ENCODE measurements around the gene MORF4L1. TPM values are rescaled to one million over a fixed set of nuclear protein-coding genes. Genes with fewer than 3 reads are reported as not detected.

The MORF4L1 gene, protein sequence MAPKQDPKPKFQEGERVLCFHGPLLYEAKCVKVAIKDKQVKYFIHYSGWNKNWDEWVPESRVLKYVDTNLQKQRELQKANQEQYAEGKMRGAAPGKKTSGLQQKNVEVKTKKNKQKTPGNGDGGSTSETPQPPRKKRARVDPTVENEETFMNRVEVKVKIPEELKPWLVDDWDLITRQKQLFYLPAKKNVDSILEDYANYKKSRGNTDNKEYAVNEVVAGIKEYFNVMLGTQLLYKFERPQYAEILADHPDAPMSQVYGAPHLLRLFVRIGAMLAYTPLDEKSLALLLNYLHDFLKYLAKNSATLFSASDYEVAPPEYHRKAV
- 100 to 1,000 TPM; 208 to 388 (median 232) TPM for total RNA-seq
- 270 TPM for total RNA-seq (2013)
- 95.0 to 391 (median 148) reads per million in 29 experiments for total RNA-seq

DNA sequence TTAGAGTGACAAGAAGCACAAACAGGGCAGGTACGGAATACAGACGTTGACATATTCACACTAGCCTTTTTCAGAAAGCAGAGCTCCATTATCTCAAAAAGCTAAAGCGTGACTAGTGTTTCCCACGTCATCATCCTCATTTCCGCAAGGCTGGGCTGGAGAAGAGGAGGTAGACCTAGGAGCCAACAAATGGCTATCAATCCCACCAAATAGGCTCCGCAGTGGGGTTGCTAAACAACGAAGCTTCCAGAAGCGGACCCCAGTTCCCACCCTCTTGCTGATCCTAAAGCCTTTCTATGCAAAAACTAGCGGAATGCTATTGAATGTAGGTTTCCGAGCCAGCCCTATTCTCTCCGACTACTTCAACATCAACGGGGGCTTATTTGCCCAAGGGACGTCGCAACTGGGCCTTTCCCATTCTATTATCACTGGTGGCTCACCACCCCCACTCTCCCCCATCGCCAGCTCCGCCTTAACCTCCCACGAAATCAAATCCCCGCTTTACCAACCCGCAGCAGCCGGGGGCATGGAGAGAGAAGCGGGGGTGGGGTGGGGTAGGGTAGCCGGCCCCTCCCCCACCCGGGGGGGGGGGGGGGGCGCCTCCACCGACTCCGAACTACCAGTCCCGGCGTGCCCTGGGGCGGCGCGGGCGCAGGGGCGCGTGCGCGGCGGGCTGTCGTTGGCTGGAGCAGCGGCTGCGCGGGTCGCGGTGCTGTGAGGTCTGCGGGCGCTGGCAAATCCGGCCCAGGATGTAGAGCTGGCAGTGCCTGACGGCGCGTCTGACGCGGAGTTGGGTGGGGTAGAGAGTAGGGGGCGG, at the start of gene MORF4L1:
Gene MORF4L1 (plus strand): TSS at position 736 of the 817 bp plus-strand sequence. CDS start 128 bp downstream, outside the sequence.
- no peaks in the 10 kb centered on the region for H3K9me3 Mint-ChIP-seq
- POLR2A ChIA-PET = interaction anchor here in 1 of 2 donors (0.6 to 0.7 kb wide), 6 partner anchors 12 to 608 kb away, joined by 3 to 8 read pairs (median 6); partner anchors contain the start of gene DNAJA4
- ATAC-seq (replicated peaks in 1 of 4) = peak; percentile 85 to 88 (median 87)
- peaks cover 29 to 38% (median 35%) of the 10 kb centered on the region in 3 donors for H3K4me1 Mint-ChIP-seq
- H3K27me3 Mint-ChIP-seq = no peaks in the 10 kb centered on the region
- no peaks in the 10 kb centered on the region for H3K36me3 ChIP-seq (ENCODE audit: control insufficient read depth in 2 of 2, extremely low read depth in 1 of 2, insufficient read depth in 1 of 2, low read length in 1 of 2)
- H3K4me3 Mint-ChIP-seq = peak within 1 kb of the TSS; percentile 100
- 5% methylated on average over 25 of the region's 52 CpGs for whole genome bisulfite sequencing (ENCODE audit: insufficient coverage)
- peak; percentile 89 to 98 (median 97) for DNase-seq
- H3K27me3 ChIP-seq (replicated peaks in 1 of 2; ENCODE audit: control insufficient read depth in 2 of 2, extremely low read depth in 1 of 2, insufficient read depth in 2 of 2, low read length in 1 of 2) = no peaks in the 10 kb centered on the region
- peaks cover 7% of the 10 kb centered on the region for H3K36me3 Mint-ChIP-seq
- H3K27ac Mint-ChIP-seq = peak within 1 kb of the TSS; percentile 100
- peak within 1 kb of the TSS; percentile 93 to 99 for H3K4me3 ChIP-seq (ENCODE audit: control insufficient read depth in 1 of 2, extremely low read depth in 1 of 2, low read length in 1 of 2)
- H3K27ac ChIP-seq (ENCODE audit: low read length) = peak within 1 kb of the TSS; percentile 100
- H3K9me3 ChIP-seq = no peaks in the 10 kb centered on the region
- H3K4me1 ChIP-seq (ENCODE audit: control insufficient read depth in 1 of 2, extremely low read depth in 1 of 2, insufficient read depth in 2 of 2, low read length in 2 of 2) = peaks cover 30 to 37% of the 10 kb centered on the region in 2 experiments
- CTCF ChIA-PET = interaction anchor here in 1 of 2 donors (0.6 to 2.5 kb wide), 2 partner anchors 12 to 1281 kb away, joined by 3 to 14 read pairs; no protein-coding TSS in a partner anchor

DNA sequence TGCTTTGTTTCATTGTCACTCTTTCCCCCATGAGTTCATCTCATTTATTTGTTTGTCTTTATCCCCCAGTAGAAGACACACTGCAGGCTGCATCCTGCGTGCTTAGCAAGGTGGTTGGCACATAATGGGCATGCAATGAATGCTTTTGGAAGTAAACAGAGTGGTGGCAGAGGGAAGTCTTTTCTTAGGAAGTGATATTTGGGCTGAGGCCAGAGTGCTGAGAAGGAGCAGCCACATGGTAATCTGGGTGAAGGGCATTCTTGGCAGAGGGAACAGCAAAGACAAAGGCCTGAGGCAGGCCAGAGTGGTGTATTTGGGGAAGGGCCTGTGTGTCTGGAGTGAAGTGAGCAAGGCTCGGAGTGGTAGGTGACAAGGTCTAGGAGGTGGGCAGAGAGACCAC, 43.8 kb upstream of the MORF4L1 start:
- H3K27ac Mint-ChIP-seq = no peak overlapping the region
- H3K36me3 ChIP-seq (ENCODE audit: control insufficient read depth in 2 of 2, extremely low read depth in 1 of 2, insufficient read depth in 1 of 2, low read length in 1 of 2) = no peaks in the 10 kb centered on the region
- H3K27me3 ChIP-seq (replicated peaks in 1 of 2; ENCODE audit: control insufficient read depth in 2 of 2, extremely low read depth in 1 of 2, insufficient read depth in 2 of 2, low read length in 1 of 2) = peaks cover 0 to 20% of the 10 kb centered on the region in 2 experiments
- H3K4me1 ChIP-seq (ENCODE audit: control insufficient read depth in 1 of 2, extremely low read depth in 1 of 2, insufficient read depth in 2 of 2, low read length in 2 of 2) = peaks cover 2 to 12% of the 10 kb centered on the region in 2 experiments
- WGBS (ENCODE audit: insufficient coverage) = no CpG with 5 or more reads among the region's 2 CpGs
- no peak overlapping the region for H3K4me3 ChIP-seq (ENCODE audit: control insufficient read depth in 1 of 2, extremely low read depth in 1 of 2, low read length in 1 of 2)
- H3K4me1 Mint-ChIP-seq = peaks cover 0 to 10% (median 0%) of the 10 kb centered on the region in 3 donors
- H3K27me3 Mint-ChIP-seq = peaks cover 17 to 25% of the 10 kb centered on the region in 2 donors
- CTCF ChIA-PET = no interaction called here
- DNase-seq = no peak
- no peaks in the 10 kb centered on the region for H3K9me3 ChIP-seq
- H3K9me3 Mint-ChIP-seq = no peaks in the 10 kb centered on the region
- H3K27ac ChIP-seq (ENCODE audit: low read length) = no peak overlapping the region
- no peak for ATAC-seq (replicated peaks in 1 of 4)
- H3K36me3 Mint-ChIP-seq = no peaks in the 10 kb centered on the region
- peak overlapping the region in 2 of 3 donors; percentile 27 to 28 for H3K4me3 Mint-ChIP-seq
- POLR2A ChIA-PET = no interaction called here

DNA sequence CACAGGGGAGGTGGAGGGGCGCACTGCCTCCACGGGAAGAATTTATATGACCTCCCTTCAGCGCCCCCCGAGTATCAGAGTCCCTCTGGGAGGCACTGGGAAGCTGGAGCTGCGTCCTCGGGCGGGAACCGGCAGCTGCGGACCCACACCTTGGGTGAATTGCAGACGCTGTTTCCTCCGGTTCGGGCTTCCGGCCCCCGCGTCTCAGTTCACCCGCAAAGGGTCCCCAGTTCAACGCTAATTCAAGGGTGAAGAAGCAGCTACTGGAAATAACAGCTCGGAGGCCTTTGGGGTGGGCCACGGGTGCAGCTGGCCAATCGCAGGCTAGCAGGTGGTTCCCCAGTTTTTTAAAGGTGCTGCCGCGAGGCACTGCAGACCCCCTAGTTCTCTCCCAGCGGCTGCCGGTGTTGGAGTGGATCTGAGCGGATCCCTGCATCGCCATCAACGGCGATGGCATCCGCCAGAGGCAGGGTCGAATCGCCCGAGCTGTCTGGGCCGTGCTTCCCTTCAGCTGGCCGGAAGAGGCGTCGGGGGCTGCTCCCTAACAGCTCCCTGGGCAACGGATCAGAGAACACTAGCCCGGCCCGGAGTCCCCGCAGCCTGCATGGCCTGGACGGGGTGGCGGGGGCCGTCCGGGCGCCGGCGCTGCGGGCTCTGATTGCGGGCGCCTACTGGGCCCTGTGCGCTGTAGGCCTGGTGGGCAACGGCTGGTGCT, 42.0 kb upstream of the MORF4L1 start:
- Histone ChIP-seq H3K4me1 (ENCODE audit: control insufficient read depth in 1 of 2, extremely low read depth in 1 of 2, insufficient read depth in 2 of 2, low read length in 2 of 2) (peaks cover 2 to 12% of the 10 kb centered on the region in 2 experiments), H3K9me3 (no peaks in the 10 kb centered on the region), H3K36me3 (ENCODE audit: control insufficient read depth in 2 of 2, extremely low read depth in 1 of 2, insufficient read depth in 1 of 2, low read length in 1 of 2) (no peaks in the 10 kb centered on the region), H3K4me3 (ENCODE audit: control insufficient read depth in 1 of 2, extremely low read depth in 1 of 2, low read length in 1 of 2) (peak overlapping the region; percentile 38 to 70), H3K27me3 (replicated peaks in 1 of 2; ENCODE audit: control insufficient read depth in 2 of 2, extremely low read depth in 1 of 2, insufficient read depth in 2 of 2, low read length in 1 of 2) (peaks cover 0 to 23% of the 10 kb centered on the region in 2 experiments), H3K27ac (ENCODE audit: low read length) (no peak overlapping the region)
- ChIA-PET POLR2A (no interaction called here), CTCF (no interaction called here)
- no peaks in the 10 kb centered on the region for H3K9me3 Mint-ChIP-seq
- ATAC-seq (replicated peaks in 1 of 4) (peak; percentile 50 to 70 (median 56)), DNase-seq (peak in 8 of 35 experiments; percentile 3 to 42 (median 18))
- peak overlapping the region; percentile 74 to 79 (median 74) for H3K4me3 Mint-ChIP-seq
- H3K27me3 Mint-ChIP-seq = peaks cover 17 to 25% of the 10 kb centered on the region in 2 donors
- H3K4me1 Mint-ChIP-seq = peaks cover 0 to 10% (median 0%) of the 10 kb centered on the region in 3 donors
- WGBS (ENCODE audit: insufficient coverage) = 26% methylated on average over 50 of the region's 52 CpGs
- H3K36me3 Mint-ChIP-seq = no peaks in the 10 kb centered on the region
- H3K27ac Mint-ChIP-seq = no peak overlapping the region

DNA sequence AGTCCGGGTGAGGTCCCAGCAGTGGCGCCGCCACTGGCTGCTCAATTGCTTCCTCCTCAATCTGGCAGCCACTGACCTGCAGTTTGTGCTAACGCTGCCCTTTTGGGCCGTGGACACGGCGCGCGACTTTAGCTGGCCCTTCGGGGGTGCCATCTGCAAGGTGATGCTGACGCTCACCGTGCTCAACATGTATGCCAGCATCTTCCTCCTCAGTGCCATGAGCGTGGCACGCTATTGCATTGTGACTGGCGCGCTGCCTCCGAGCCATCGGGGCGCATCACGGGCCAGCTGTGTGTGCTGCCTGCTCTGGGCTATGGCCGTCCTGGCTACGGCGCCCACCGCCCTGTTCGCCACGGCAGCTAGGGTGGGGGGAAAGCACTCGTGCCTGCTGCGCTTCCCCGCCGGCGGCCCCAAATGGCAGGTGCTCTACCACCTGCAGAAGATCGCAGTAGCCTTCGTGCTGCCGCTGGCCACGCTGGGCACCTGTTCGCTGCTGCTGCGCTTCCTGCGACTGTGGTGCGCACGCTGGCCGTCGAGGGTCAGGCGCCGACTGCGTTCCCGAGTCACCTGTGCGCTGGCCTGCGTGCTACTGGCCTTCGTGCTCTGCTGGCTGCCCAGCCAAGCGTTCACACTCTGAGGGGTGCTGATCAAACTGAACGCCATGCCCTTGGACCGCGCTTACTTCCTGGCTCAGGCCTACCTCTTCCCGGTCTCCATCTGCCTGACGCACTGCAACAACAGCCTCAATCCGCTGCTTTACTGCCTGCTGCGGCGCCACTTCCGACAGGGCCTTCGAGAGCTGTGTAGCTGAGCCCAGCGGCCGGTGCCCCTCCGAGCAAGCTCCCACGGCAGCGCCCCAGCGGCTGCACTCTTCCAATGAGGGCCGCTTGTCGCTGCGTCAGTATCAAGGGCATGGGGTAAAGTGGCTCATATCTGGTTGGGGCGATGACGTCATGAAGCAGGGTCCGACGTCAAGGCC, 41.2 kb upstream of the MORF4L1 start:
- H3K4me1 Mint-ChIP-seq = peaks cover 0 to 10% (median 0%) of the 10 kb centered on the region in 3 donors
- peak overlapping the region; percentile 24 to 79 (median 34) for H3K4me3 Mint-ChIP-seq
- POLR2A ChIA-PET = no interaction called here
- DNase-seq = no peak
- no peak overlapping the region for H3K27ac ChIP-seq (ENCODE audit: low read length)
- no peaks in the 10 kb centered on the region for H3K36me3 ChIP-seq (ENCODE audit: control insufficient read depth in 2 of 2, extremely low read depth in 1 of 2, insufficient read depth in 1 of 2, low read length in 1 of 2)
- H3K9me3 ChIP-seq = no peaks in the 10 kb centered on the region
- no peak for ATAC-seq (replicated peaks in 1 of 4)
- peaks cover 0 to 25% of the 10 kb centered on the region in 2 experiments for H3K27me3 ChIP-seq (replicated peaks in 1 of 2; ENCODE audit: control insufficient read depth in 2 of 2, extremely low read depth in 1 of 2, insufficient read depth in 2 of 2, low read length in 1 of 2)
- peaks cover 2 to 12% of the 10 kb centered on the region in 2 experiments for H3K4me1 ChIP-seq (ENCODE audit: control insufficient read depth in 1 of 2, extremely low read depth in 1 of 2, insufficient read depth in 2 of 2, low read length in 2 of 2)
- no peak overlapping the region for H3K27ac Mint-ChIP-seq
- WGBS (ENCODE audit: insufficient coverage) = 87% methylated on average over 68 of the region's 73 CpGs
- H3K27me3 Mint-ChIP-seq = peaks cover 17 to 28% of the 10 kb centered on the region in 2 donors
- CTCF ChIA-PET = no interaction called here
- no peaks in the 10 kb centered on the region for H3K36me3 Mint-ChIP-seq
- no peaks in the 10 kb centered on the region for H3K9me3 Mint-ChIP-seq
- peak overlapping the region in 1 of 2 donors; percentile 70 for H3K4me3 ChIP-seq (ENCODE audit: control insufficient read depth in 1 of 2, extremely low read depth in 1 of 2, low read length in 1 of 2)

DNA sequence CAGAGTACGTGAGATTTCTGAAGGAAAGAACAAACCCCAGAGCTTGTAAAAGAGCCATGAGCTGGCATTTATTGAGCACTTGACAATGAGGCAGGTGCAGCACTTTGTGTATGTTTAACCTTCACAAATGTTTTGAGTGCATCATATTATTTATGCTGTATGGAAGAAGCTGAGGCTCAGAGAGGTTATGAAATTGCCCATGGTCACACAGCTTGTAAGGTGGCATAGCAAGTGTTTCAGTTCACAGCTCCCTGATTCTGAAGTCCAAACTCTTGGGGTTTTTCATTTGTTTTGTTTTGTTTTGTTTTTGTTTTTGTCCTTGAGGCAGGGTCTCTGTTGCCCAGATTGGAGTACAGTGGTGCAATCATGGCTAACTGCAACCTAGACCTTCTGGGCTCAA, 36.4 kb upstream of the MORF4L1 start:
- Histone ChIP-seq H3K4me1 (ENCODE audit: control insufficient read depth in 1 of 2, extremely low read depth in 1 of 2, insufficient read depth in 2 of 2, low read length in 2 of 2) (peaks cover 0 to under 1% of the 10 kb centered on the region in 2 experiments), H3K27ac (ENCODE audit: low read length) (no peak overlapping the region), H3K27me3 (replicated peaks in 1 of 2; ENCODE audit: control insufficient read depth in 2 of 2, extremely low read depth in 1 of 2, insufficient read depth in 2 of 2, low read length in 1 of 2) (peaks cover 0 to 14% of the 10 kb centered on the region in 2 experiments), H3K36me3 (ENCODE audit: control insufficient read depth in 2 of 2, extremely low read depth in 1 of 2, insufficient read depth in 1 of 2, low read length in 1 of 2) (no peaks in the 10 kb centered on the region), H3K4me3 (ENCODE audit: control insufficient read depth in 1 of 2, extremely low read depth in 1 of 2, low read length in 1 of 2) (no peak overlapping the region), H3K9me3 (no peaks in the 10 kb centered on the region)
- no peak overlapping the region for H3K27ac Mint-ChIP-seq
- H3K36me3 Mint-ChIP-seq = no peaks in the 10 kb centered on the region
- no peaks in the 10 kb centered on the region for H3K9me3 Mint-ChIP-seq
- ChIA-PET CTCF (no interaction called here), POLR2A (no interaction called here)
- peaks cover 0 to 4% (median 0%) of the 10 kb centered on the region in 3 donors for H3K4me1 Mint-ChIP-seq
- 78% methylated on average over 1 of the region's 1 CpG for WGBS (ENCODE audit: insufficient coverage)
- no peak overlapping the region for H3K4me3 Mint-ChIP-seq
- no peak for DNase-seq
- peaks cover 17 to 18% of the 10 kb centered on the region in 2 donors for H3K27me3 Mint-ChIP-seq
- ATAC-seq (replicated peaks in 1 of 4) = no peak

Data from T-cell (primary cell).